ENCODE results near the gene SLC17A4. TPM values are rescaled to one million over a fixed set of nuclear protein-coding genes. Genes with fewer than 3 reads are reported as not detected.

Gene SLC17A4
- total and polyA plus RNA-seq, 2 experiments from 2014 or later, result not detected

- no peaks in the 10 kb centered on the region for H3K9me3 Mint-ChIP-seq
- DNase-seq (ENCODE audit: low spot score) (no peak), ATAC-seq (no peak)
- H3K4me3 Mint-ChIP-seq, result no peak overlapping the region
- no peaks in the 10 kb centered on the region for H4K20me1 ChIP-seq (replicated peaks; ENCODE audit: insufficient read depth)
- no peaks in the 10 kb centered on the region for H3K79me2 ChIP-seq (replicated peaks; ENCODE audit: insufficient read depth)
- no peaks in the 10 kb centered on the region for H3K36me3 Mint-ChIP-seq (ENCODE audit: low read depth)
- no peak overlapping the region for H3K4me3 ChIP-seq
- TF ChIP-seq EZH2 (IDR thresholded peaks at IDR 0.05; ENCODE audit: low read depth, unreplicated experiment) (no peak), NANOG (IDR thresholded peaks at IDR 0.05; ENCODE audit: borderline replicate concordance) (no peak), ZNF462 (CRISPR knock-in tag; IDR thresholded peaks at IDR 0.05) (no peak), REST (IDR thresholded peaks at IDR 0.05; ENCODE audit: unreplicated experiment) (no peak), EZH2phosphoT487 (IDR thresholded peaks at IDR 0.05; ENCODE audit: unreplicated experiment) (no peak), CTCF (conservative IDR thresholded peaks at IDR 0.05; ENCODE audit: low read depth in 2 of 2) (no peak), JUNB (IDR thresholded peaks at IDR 0.05; ENCODE audit: unreplicated experiment) (no peak), ETS1 (IDR thresholded peaks at IDR 0.05) (no peak)
- no peaks in the 10 kb centered on the region for H3F3A ChIP-seq (replicated peaks; ENCODE audit: low read depth)
- H2AFZ ChIP-seq, result no peak overlapping the region
- H3K27ac Mint-ChIP-seq, result no peak overlapping the region
- no peaks in the 10 kb centered on the region for H3K9me2 ChIP-seq (ENCODE audit: insufficient read depth)
- H3K36me3 ChIP-seq (ENCODE audit: insufficient read depth), result no peaks in the 10 kb centered on the region
- no peaks in the 10 kb centered on the region for H3K4me1 Mint-ChIP-seq
- H3K27me3 Mint-ChIP-seq (ENCODE audit: insufficient read depth, low read depth, poor library complexity), result no peaks in the 10 kb centered on the region
- H3K4me2 ChIP-seq, result no peak overlapping the region
- H3K27me3 ChIP-seq (ENCODE audit: insufficient read depth), result no peaks in the 10 kb centered on the region
- no peaks in the 10 kb centered on the region for H3K4me1 ChIP-seq (ENCODE audit: insufficient read depth)
- no peak overlapping the region for H3K27ac ChIP-seq (ENCODE audit: low read depth)
These were observed 34.9 kb downstream of the SLC17A4 start for GRCh38 chr6:25789475-25789874.

Data from GM23338 (cell line).